Omental fat pad (tissue), 4 donors: ENCODE results near the gene OR51B4. TPM values are rescaled to one million over a fixed set of nuclear protein-coding genes. Genes with fewer than 3 reads are reported as not detected.
"Not testable (repeated sequence)": the region's sequence is repeated elsewhere in the genome, so short reads cannot be mapped to it uniquely, and the experiment has no call there.

Experiments
- ATAC-seq: fragments of 150-250 bp; one replicate; pipeline ENCODE4 v1.9.1; 2016; ENCODE audit warnings: mild to moderate bottlenecking, moderate library complexity; ENCODE audit not compliant: low FRiP score
- DNase-seq: peaks from one replicate; pipeline ENCODE4 v3.0.0-alpha.2; 2019; ENCODE audit warnings: low spot score
- total RNA-seq, 4 donors: library from RNA; depleted of rRNA; stranded (reverse); fragments of >200 nt; gene quantifications; one replicate each; pipeline ENCODE4 v1.1.0, GENCODE V29; 2016
- TF ChIP-seq, protein P1 (sequence below), 3 donors: fragments of 450-650 bp; IDR thresholded peaks; one replicate each; pipeline ENCODE4 v1.5.1; 2016 to 2017; ENCODE audit warnings: antibody characterized with exemption in 3 of 3, mild to moderate bottlenecking in 3 of 3, moderate library complexity in 2 of 3

OR51B4 gene
- total RNA-seq, 4 donors from 2014 or later, result not detected

- ATAC-seq, result no peak
- TF ChIP-seq, protein P1, sequence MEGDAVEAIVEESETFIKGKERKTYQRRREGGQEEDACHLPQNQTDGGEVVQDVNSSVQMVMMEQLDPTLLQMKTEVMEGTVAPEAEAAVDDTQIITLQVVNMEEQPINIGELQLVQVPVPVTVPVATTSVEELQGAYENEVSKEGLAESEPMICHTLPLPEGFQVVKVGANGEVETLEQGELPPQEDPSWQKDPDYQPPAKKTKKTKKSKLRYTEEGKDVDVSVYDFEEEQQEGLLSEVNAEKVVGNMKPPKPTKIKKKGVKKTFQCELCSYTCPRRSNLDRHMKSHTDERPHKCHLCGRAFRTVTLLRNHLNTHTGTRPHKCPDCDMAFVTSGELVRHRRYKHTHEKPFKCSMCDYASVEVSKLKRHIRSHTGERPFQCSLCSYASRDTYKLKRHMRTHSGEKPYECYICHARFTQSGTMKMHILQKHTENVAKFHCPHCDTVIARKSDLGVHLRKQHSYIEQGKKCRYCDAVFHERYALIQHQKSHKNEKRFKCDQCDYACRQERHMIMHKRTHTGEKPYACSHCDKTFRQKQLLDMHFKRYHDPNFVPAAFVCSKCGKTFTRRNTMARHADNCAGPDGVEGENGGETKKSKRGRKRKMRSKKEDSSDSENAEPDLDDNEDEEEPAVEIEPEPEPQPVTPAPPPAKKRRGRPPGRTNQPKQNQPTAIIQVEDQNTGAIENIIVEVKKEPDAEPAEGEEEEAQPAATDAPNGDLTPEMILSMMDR (IDR thresholded peaks at IDR 0.05), result no peak
- no peak for DNase-seq
Measured at GRCh38 chr11:5339771-5340322, 38.1 kb upstream of the OR51B4 start.

GRCh38 chr11:5337253-5337652, 35.5 kb upstream of the OR51B4 start:
- ATAC-seq, DNase-seq: not testable (repeated sequence)

- TF ChIP-seq, protein P1 (IDR thresholded peaks at IDR 0.05), result no peak
- ATAC-seq (no peak), DNase-seq (no peak)
Measured at GRCh38 chr11:5336331-5336730, 34.6 kb upstream of the OR51B4 start.

DNA sequence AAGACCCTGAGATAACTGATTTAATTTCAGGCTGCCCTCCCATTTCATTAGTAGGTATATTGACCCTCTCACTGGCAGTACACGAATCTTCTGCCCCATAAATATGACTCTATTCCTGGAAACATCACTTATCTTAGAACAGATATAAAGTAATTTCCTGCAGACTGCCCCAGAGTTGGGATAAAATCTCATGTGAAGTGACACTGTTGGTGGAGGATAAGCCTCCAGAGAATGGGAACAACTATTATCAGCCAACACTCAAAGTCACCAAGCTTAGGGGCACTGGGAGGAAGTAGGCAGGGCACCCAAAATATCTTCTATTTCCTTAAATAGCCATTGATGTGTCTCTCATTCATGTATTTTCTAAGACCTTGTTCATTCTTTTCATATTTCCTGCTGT, 33.4 kb upstream of the OR51B4 start:
- DNase-seq, result no peak
- ATAC-seq, result no peak
- TF ChIP-seq, protein P1 (IDR thresholded peaks at IDR 0.05), result no peak

DNA sequence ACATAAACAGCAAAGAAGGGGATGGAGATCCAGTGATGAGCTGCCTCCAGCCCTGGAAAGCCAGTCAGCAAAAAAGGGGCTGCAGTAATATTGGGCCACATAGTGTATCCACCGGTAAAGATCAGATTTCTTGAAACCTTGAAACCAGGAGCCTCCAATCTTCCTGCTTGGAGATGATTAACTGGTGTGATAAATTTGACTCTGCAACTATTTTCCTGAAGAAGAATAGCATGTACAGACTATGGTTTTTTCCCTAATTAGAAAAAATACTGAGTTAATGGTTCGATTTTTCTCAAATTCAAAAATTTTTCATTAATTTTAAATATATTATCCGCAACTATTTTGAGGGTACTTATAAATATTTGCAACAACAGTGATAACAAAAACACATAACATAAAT, 22.5 kb upstream of the OR51B4 start, which contains the start of gene OR51B2:
OR51B2 (minus strand) TSS at position 101 of the 400 bp plus-strand sequence; CDS start at position 101, 0 bp downstream.
- DNase-seq (no peak), ATAC-seq (no peak)
- TF ChIP-seq, protein P1 (IDR thresholded peaks at IDR 0.05), result no peak

DNA sequence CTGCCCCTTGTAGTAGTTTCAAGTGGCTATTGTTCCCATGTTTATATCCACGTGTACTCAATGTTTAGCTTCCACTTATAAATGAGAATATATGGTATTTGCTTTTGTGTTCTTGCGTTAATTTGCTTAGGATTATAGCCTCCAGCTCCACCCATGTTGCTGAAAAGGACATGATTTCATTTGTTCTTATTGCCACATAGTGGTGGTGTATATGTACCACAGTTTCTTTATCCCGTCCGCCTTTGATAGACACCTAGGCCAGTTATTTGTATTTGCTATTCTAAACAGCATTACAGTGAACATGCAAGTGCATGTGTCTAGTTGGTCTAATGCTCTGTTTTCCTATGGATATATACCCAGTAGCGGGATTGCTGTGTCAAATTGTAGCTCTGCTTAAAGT, 15.5 kb upstream of the OR51B4 start:
- ATAC-seq (no peak), DNase-seq (no peak)
- TF ChIP-seq, protein P1 (IDR thresholded peaks at IDR 0.05), result no peak

DNA sequence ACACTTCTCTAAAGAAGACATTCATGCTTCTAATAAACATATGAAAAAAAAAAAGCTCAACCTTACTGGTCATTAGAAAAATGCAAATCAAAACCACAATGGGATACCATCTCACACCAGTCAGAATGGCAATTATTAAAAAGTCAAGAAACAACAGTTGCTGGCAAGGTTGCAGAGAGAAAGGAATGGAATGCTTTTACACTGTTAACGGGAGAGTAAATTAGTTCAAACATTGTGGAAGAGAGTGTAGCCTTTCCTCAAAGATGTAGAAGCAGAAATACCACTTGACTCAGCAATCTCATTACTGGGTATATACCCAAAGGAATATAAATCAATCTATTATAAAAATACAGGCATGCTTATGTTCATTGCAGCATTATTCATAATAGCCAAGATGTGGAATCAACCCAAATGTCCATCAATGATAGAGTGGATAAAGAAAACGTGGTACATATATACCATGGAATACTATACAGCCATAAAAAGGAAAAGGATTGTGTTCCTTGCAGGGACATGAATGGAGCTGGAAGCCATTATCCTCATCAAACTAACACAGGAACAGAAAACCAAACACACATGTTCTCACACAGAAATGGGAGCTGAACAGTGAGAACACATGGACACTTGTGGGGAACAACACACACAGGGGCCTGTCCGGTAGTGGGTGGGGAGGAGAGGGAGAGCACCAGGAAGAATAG, 11.7 kb upstream of the OR51B4 start:
- not testable (repeated sequence) for DNase-seq, ATAC-seq

DNA sequence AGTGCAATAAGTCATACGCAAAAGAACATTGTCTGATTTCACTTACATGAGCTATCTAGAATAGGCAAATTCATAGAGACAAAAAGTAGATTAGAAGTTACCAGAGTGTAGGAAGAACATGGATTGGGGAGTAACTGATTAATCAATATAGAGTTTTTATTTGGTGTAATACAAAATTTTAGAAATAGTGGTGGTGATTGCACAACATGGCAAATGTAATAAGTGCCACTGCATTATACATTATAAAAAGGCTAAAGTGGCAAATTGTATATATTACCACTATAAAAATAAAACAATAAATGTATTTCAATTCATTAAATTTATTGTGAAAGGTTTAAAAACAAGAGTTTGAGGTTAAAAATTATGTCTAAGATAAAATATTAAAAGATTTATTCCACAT, 8.7 kb upstream of the OR51B4 start:
- TF ChIP-seq, protein P1 (IDR thresholded peaks at IDR 0.05), result no peak
- no peak for DNase-seq
- ATAC-seq, result no peak
